Measurements from ENCODE around the gene SGCD.

SGCD gene

GRCh38 chr5:156322666-156323065 lies 4.3 kb upstream of the SGCD start:
- DNase-seq (ENCODE audit: low read depth, low spot score) = no peak
- TF ChIP-seq, protein P1, sequence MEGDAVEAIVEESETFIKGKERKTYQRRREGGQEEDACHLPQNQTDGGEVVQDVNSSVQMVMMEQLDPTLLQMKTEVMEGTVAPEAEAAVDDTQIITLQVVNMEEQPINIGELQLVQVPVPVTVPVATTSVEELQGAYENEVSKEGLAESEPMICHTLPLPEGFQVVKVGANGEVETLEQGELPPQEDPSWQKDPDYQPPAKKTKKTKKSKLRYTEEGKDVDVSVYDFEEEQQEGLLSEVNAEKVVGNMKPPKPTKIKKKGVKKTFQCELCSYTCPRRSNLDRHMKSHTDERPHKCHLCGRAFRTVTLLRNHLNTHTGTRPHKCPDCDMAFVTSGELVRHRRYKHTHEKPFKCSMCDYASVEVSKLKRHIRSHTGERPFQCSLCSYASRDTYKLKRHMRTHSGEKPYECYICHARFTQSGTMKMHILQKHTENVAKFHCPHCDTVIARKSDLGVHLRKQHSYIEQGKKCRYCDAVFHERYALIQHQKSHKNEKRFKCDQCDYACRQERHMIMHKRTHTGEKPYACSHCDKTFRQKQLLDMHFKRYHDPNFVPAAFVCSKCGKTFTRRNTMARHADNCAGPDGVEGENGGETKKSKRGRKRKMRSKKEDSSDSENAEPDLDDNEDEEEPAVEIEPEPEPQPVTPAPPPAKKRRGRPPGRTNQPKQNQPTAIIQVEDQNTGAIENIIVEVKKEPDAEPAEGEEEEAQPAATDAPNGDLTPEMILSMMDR (IDR thresholded peaks at IDR 0.05; ENCODE audit: low read depth, low read length) = no peak
- in situ Hi-C loops (cut with HindIII; ENCODE audit: low sequenced_read_pairs) = no loop called here

DNA sequence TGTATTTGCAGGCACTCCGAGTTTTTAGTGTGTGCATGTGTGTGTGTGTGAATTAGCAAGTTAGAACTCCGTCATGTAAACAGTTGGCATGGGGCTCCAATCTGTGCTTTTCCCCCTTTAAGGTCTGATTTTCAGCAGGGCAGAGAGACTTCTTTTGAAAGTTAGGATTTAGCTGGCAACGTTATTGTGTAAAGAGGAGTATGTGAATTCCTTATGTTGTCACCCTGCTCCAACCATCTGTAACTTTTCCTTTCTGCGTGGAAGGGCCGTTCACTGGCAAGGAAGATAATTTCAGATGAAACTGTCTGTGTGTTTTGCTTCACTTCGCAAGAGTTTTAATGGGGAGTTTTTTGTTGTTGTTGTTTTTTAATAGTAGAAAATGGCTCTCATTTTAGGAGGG lies 332 bp downstream of the SGCD start:
- H3K4me3 ChIP-seq (ENCODE audit: low read depth, low read length) = peak overlapping the region; percentile 36
- in situ Hi-C loops (cut with HindIII; ENCODE audit: low sequenced_read_pairs) = no loop called here
- no peak for DNase-seq (ENCODE audit: low read depth, low spot score)
- TF ChIP-seq, protein P1 (IDR thresholded peaks at IDR 0.05; ENCODE audit: low read depth, low read length) = no peak

More at GRCh38 chr5:156322666-156323065, 4.3 kb upstream of the SGCD start:
- H3K4me3 ChIP-seq (ENCODE audit: low read depth, low read length) = no peak overlapping the region

- TF ChIP-seq, protein P1 (IDR thresholded peaks at IDR 0.05; ENCODE audit: low read depth, low read length) = no peak
- DNase-seq (ENCODE audit: low read depth, low spot score) = no peak
- in situ Hi-C loops (cut with HindIII; ENCODE audit: low sequenced_read_pairs) = no loop called here
- H3K4me3 ChIP-seq (ENCODE audit: low read depth, low read length) = no peak overlapping the region
Measured at GRCh38 chr5:156328161-156328560, 1.2 kb downstream of the SGCD start.

- H3K4me3 ChIP-seq (ENCODE audit: low read depth, low read length) = no peak overlapping the region
- TF ChIP-seq, protein P1 (IDR thresholded peaks at IDR 0.05; ENCODE audit: low read depth, low read length) = no peak
- in situ Hi-C loops (cut with HindIII; ENCODE audit: low sequenced_read_pairs) = no loop called here
- DNase-seq (ENCODE audit: low read depth, low spot score) = no peak
Measured at GRCh38 chr5:156328766-156329165, 1.8 kb downstream of the SGCD start.

DNA sequence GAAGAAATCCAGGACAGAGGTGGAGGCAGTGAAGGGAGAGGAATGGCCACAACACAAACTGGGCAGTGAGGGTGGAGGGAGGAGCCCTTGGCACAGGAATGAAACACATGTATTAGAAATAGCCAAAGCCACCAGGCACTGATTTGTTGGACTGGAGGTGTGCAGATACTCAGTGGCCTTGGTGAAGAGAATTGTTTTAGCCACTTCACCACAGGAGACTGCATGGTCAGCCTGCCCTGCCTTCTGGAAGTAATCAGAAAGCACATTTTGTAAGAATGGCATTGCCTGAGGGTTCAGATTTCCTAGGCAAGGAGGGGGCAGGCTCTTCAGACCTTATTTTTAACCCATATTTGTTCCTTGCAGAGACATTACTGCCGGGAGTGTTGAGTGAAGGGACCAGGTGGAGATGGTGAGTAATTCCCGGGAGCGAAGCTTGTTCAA lies 2.2 kb downstream of the SGCD start:
- in situ Hi-C loops (cut with HindIII; ENCODE audit: low sequenced_read_pairs) = no loop called here
- TF ChIP-seq, protein P1 (IDR thresholded peaks at IDR 0.05; ENCODE audit: low read depth, low read length) = no peak
- no peak overlapping the region for H3K4me3 ChIP-seq (ENCODE audit: low read depth, low read length)
- DNase-seq (ENCODE audit: low read depth, low spot score) = no peak

- TF ChIP-seq, protein P1 (IDR thresholded peaks at IDR 0.05; ENCODE audit: low read depth, low read length) = no peak
- in situ Hi-C loops (cut with HindIII; ENCODE audit: low sequenced_read_pairs) = no loop called here
- H3K4me3 ChIP-seq (ENCODE audit: low read depth, low read length) = no peak overlapping the region
- no peak for DNase-seq (ENCODE audit: low read depth, low spot score)
Measured at GRCh38 chr5:156330141-156330870, 3.3 kb downstream of the SGCD start.

Measured in astrocyte of the spinal cord (primary cell).